Panc1 (cell line): ENCODE results near the gene PHKA1. TPM values are rescaled to one million over a fixed set of nuclear protein-coding genes. Genes with fewer than 3 reads are reported as not detected.

Experiments used
- ATAC-seq: fragments of 200-7000 bp; cut with Tn5 transposase; 2 replicates; pipeline ENCODE4 v1.9.1; 2020; ENCODE audit warnings: mild to moderate bottlenecking, moderate library complexity
- BruUV-seq: library from RNA; stranded (reverse); fragments of 400-500 nt; replicated peaks from 2 replicates; lab custom pipeline; 2021; lab: Mats Ljungman, UMichigan
- CTCF ChIA-PET: fragments of 300-600 bp; sonication (Branson Sonifier 250); formaldehyde crosslinking; loops from one replicate; lab custom pipeline; 2022; ENCODE audit warnings: antibody characterized with exemption; lab: Charles Lee
- POLR2A ChIA-PET: fragments of 300-600 bp; sonication (Branson Sonifier 250); formaldehyde crosslinking; loops from one replicate; lab custom pipeline; 2022; ENCODE audit warnings: antibody characterized with exemption; lab: Charles Lee
- DNase-seq: peaks from one replicate; pipeline ENCODE4 v3.0.0-alpha.2; 2010; ENCODE audit warnings: low read depth, low spot score
- H3K27ac ChIP-seq: 2 replicates; pipeline ENCODE4 v1.5.1; 2011; ENCODE audit warnings: mild to moderate bottlenecking, low read length, inconsistent platforms
- H3K27me3 ChIP-seq: fragments of 200-500 bp; sonication (Bioruptor generic); 2 replicates; pipeline ENCODE4 v1.6.0; 2014; ENCODE audit warnings: low read length, inconsistent platforms; ENCODE audit not compliant: control insufficient read depth, insufficient read depth
- H3K36me3 ChIP-seq: fragments of 200-500 bp; sonication (Bioruptor generic); 2 replicates; pipeline ENCODE4 v1.5.1; 2014; ENCODE audit warnings: inconsistent platforms, mild to moderate bottlenecking, low read length, moderate library complexity; ENCODE audit not compliant: control insufficient read depth, insufficient read depth
- H3K4me1 ChIP-seq: 2 replicates; pipeline ENCODE4 v1.5.1; 2011; ENCODE audit warnings: inconsistent platforms, mild to moderate bottlenecking, low read length, moderate library complexity; ENCODE audit not compliant: control insufficient read depth, insufficient read depth
- H3K4me3 ChIP-seq, 2 experiments: 2 replicates each; pipeline ENCODE4 v1.5.1; 2011 to 2012; ENCODE audit warnings: low read depth in 2 of 2, low read length in 2 of 2, mild to moderate bottlenecking in 2 of 2, inconsistent platforms in 1 of 2, moderate library complexity in 1 of 2
- H3K9me3 ChIP-seq: fragments of 200-500 bp; sonication (Bioruptor generic); 2 replicates; pipeline ENCODE4 v1.5.1; 2014; ENCODE audit warnings: low read depth, mild to moderate bottlenecking, inconsistent platforms, low read length, moderate library complexity; ENCODE audit not compliant: control insufficient read depth, insufficient read depth
- CTCF ChIP-seq: fragments of 450-650 bp; IDR thresholded peaks from 2 replicates; pipeline ENCODE4 v1.5.1; 2017; ENCODE audit warnings: mild to moderate bottlenecking
- POLR2AphosphoS5 ChIP-seq: IDR thresholded peaks from 2 replicates; pipeline ENCODE4 v1.6.1; 2012; ENCODE audit warnings: mild to moderate bottlenecking, low read depth, low read length, moderate library complexity
- REST ChIP-seq, 2 experiments: IDR thresholded peaks; 2 replicates each; pipeline ENCODE4 v1.6.1; 2011 to 2012; ENCODE audit warnings: low read depth in 2 of 2, control low read depth in 1 of 2, low read length in 1 of 2, mild to moderate bottlenecking in 1 of 2, moderate library complexity in 1 of 2; ENCODE audit not compliant: insufficient read depth in 1 of 2
- SIN3A ChIP-seq: IDR thresholded peaks from 2 replicates; pipeline ENCODE4 v1.6.1; 2012; ENCODE audit warnings: low read depth, mild to moderate bottlenecking, low read length, moderate library complexity, borderline replicate concordance; ENCODE audit not compliant: insufficient read depth
- TCF7L2 ChIP-seq: IDR thresholded peaks from 2 replicates; pipeline ENCODE4 v1.6.1; 2011; ENCODE audit warnings: mild to moderate bottlenecking, low read depth, low read length, inconsistent platforms
- in situ Hi-C: cut with HindIII; loops from 2 replicates; pipeline ENCODE4 v1.10.0; 2016; ENCODE audit warnings: low sequenced_read_pairs, low pct_unique_long_range_greater_than_20kb
- intact Hi-C: fragments of 100-400 bp; cut with micrococcal nuclease; formaldehyde crosslinking; loops from one replicate; pipeline ENCODE4 v1.10.0; 2022; ENCODE audit not compliant: unreplicated experiment
- total RNA-seq: library from RNA; stranded (reverse); gene quantifications from one replicate; pipeline ENCODE4 v1.2.1, GENCODE V29; 2021; ENCODE audit not compliant: unreplicated experiment

PHKA1 gene
- total RNA-seq, 1 experiment from 2014 or later, result 28.6 TPM

- intact Hi-C loops, result no loop called here
- ChIA-PET CTCF (no interaction called here), POLR2A (no interaction called here)
- peaks cover 7% of the 10 kb centered on the region; the same call in 1 of the 2 replicates for H3K36me3 ChIP-seq
- H3K4me1 ChIP-seq, result no peaks in the 10 kb centered on the region
- H3K27me3 ChIP-seq, result no peaks in the 10 kb centered on the region
- TF ChIP-seq POLR2AphosphoS5 (no peak), REST (IDR thresholded peaks at IDR 0.05; ENCODE audit: insufficient read depth in 1 of 2, low read depth in 2 of 2, low read length in 1 of 2) (no peak), SIN3A (no peak), TCF7L2 (no peak), CTCF (no peak)
- H3K27ac ChIP-seq, result no peak overlapping the region
- no peaks in the 10 kb centered on the region for H3K9me3 ChIP-seq
- DNase-seq (no peak), ATAC-seq (no peak)
- in situ Hi-C loops, result no loop called here
- H3K4me3 ChIP-seq, result no peak overlapping the region
- BruUV-seq, result no TSS peak
Observed at GRCh38 chrX:72635930-72636329, 78.2 kb downstream of the PHKA1 start.

GRCh38 chrX:72634331-72634730 is 79.8 kb downstream of the PHKA1 start:
- no TSS peak for BruUV-seq
- POLR2A ChIA-PET, result no interaction called here
- no peak for ATAC-seq
- intact Hi-C loops (no loop called here), in situ Hi-C loops (no loop called here)
- Histone ChIP-seq H3K27me3 (no peaks in the 10 kb centered on the region), H3K4me3 (no peak overlapping the region), H3K4me1 (no peaks in the 10 kb centered on the region), H3K9me3 (no peaks in the 10 kb centered on the region), H3K36me3 (peaks cover 7% of the 10 kb centered on the region; the same call in 1 of the 2 replicates), H3K27ac (no peak overlapping the region)
- CTCF ChIA-PET, result no interaction called here
- DNase-seq, result no peak
- no peak for TF ChIP-seq POLR2AphosphoS5
- TF ChIP-seq REST (IDR thresholded peaks at IDR 0.05; ENCODE audit: insufficient read depth in 1 of 2, low read depth in 2 of 2, low read length in 1 of 2), result no peak
- no peak for TF ChIP-seq TCF7L2
- TF ChIP-seq CTCF, result no peak
- no peak for TF ChIP-seq SIN3A
